Activated T-helper 1 cell treated with anti-CD3 and anti-CD28 coated beads, Interleukin-12 subunit alpha, Interleukin-12 subunit beta, Interleukin-2, Interleukin-4 antibody, amounts not matched to agents 30 ng/mL and 10 ng/mL and 1 ng/mL, durations not matched to agents 14 hours and 24 hours and 36 hours (primary cell): Measurements from ENCODE around the gene STARD13. TPM values are rescaled to one million over a fixed set of nuclear protein-coding genes. Genes with fewer than 3 reads are reported as not detected.

ENCODE experiments used
- DNase-seq: peaks from one replicate; pipeline ENCODE4 v3.0.0; 2021; ENCODE audit warnings: low spot score
- H3K27ac Mint-ChIP-seq: one replicate; pipeline ENCODE4 v1.8.0; 2021; ENCODE audit warnings: mild to moderate bottlenecking, mixed read lengths
- H3K27me3 Mint-ChIP-seq: one replicate; pipeline ENCODE4 v1.8.0; 2022; ENCODE audit warnings: mild to moderate bottlenecking, moderate library complexity, mixed read lengths; ENCODE audit not compliant: insufficient read depth
- H3K36me3 Mint-ChIP-seq: one replicate; pipeline ENCODE4 v1.8.0; 2021; ENCODE audit warnings: low read depth, mixed read lengths
- H3K4me1 Mint-ChIP-seq: one replicate; pipeline ENCODE4 v1.8.0; 2021; ENCODE audit warnings: low read depth, mixed read lengths
- H3K4me3 Mint-ChIP-seq: one replicate; pipeline ENCODE4 v1.8.0; 2021; ENCODE audit warnings: mild to moderate bottlenecking, moderate library complexity, mixed read lengths
- H3K9me3 Mint-ChIP-seq: one replicate; pipeline ENCODE4 v1.8.0; 2021; ENCODE audit warnings: mixed read lengths
- intact Hi-C: fragments of 100-400 bp; cut with micrococcal nuclease; formaldehyde crosslinking; loops from one replicate; pipeline ENCODE4 v1.15.1; 2024
- total RNA-seq: library from RNA; stranded (reverse); gene quantifications from 2 replicates; pipeline ENCODE4 v1.2.3, GENCODE V29; 2022

The STARD13 gene
- total RNA-seq, 1 donor from 2014 or later: 6.9 TPM

- intact Hi-C loops: no loop called here
- no peak overlapping the region for H3K4me3 Mint-ChIP-seq
- H3K9me3 Mint-ChIP-seq: no peaks in the 10 kb centered on the region
- H3K27me3 Mint-ChIP-seq: no peaks in the 10 kb centered on the region
- H3K36me3 Mint-ChIP-seq: peaks cover 3% of the 10 kb centered on the region
- DNase-seq: no peak
- no peak overlapping the region for H3K27ac Mint-ChIP-seq
- H3K4me1 Mint-ChIP-seq: no peaks in the 10 kb centered on the region
Observed at GRCh38 chr13:33114146-33114545, 171.4 kb downstream of the STARD13 start.

- Mint-ChIP-seq H3K4me3 (no peak overlapping the region), H3K27me3 (peaks cover 1% of the 10 kb centered on the region), H3K27ac (no peak overlapping the region), H3K4me1 (no peaks in the 10 kb centered on the region), H3K36me3 (peaks cover 3% of the 10 kb centered on the region), H3K9me3 (no peaks in the 10 kb centered on the region)
- DNase-seq: no peak
- intact Hi-C loops: no loop called here
Observed at GRCh38 chr13:33112766-33113165, 172.8 kb downstream of the STARD13 start.

- Mint-ChIP-seq H3K4me3 (no peak overlapping the region), H3K4me1 (no peaks in the 10 kb centered on the region), H3K36me3 (peaks cover 5% of the 10 kb centered on the region), H3K27ac (no peak overlapping the region), H3K9me3 (no peaks in the 10 kb centered on the region), H3K27me3 (peaks cover 1% of the 10 kb centered on the region)
- intact Hi-C loops: no loop called here
- DNase-seq: no peak
Observed at GRCh38 chr13:33111414-33112110, 174.0 kb downstream of the STARD13 start.

GRCh38 chr13:33110713-33111413 lies 174.7 kb downstream of the STARD13 start:
- Mint-ChIP-seq H3K36me3 (peaks cover 2% of the 10 kb centered on the region), H3K4me3 (no peak overlapping the region), H3K27me3 (peaks cover 1% of the 10 kb centered on the region), H3K4me1 (no peaks in the 10 kb centered on the region), H3K27ac (no peak overlapping the region), H3K9me3 (no peaks in the 10 kb centered on the region)
- DNase-seq: no peak
- intact Hi-C loops: no loop called here

GRCh38 chr13:33110386-33110712 lies 175.2 kb downstream of the STARD13 start:
- no peak overlapping the region for H3K4me3 Mint-ChIP-seq
- peaks cover 1% of the 10 kb centered on the region for H3K27me3 Mint-ChIP-seq
- no peak overlapping the region for H3K27ac Mint-ChIP-seq
- no peak for DNase-seq
- H3K9me3 Mint-ChIP-seq: no peaks in the 10 kb centered on the region
- peaks cover 4% of the 10 kb centered on the region for H3K36me3 Mint-ChIP-seq
- intact Hi-C loops: no loop called here
- H3K4me1 Mint-ChIP-seq: no peaks in the 10 kb centered on the region

- H3K27me3 Mint-ChIP-seq: peaks cover 1% of the 10 kb centered on the region
- intact Hi-C loops: no loop called here
- H3K4me3 Mint-ChIP-seq: no peak overlapping the region
- H3K4me1 Mint-ChIP-seq: no peaks in the 10 kb centered on the region
- peaks cover 5% of the 10 kb centered on the region for H3K36me3 Mint-ChIP-seq
- H3K9me3 Mint-ChIP-seq: no peaks in the 10 kb centered on the region
- DNase-seq: no peak
- no peak overlapping the region for H3K27ac Mint-ChIP-seq
Observed at GRCh38 chr13:33109801-33110200, 175.8 kb downstream of the STARD13 start.

DNA sequence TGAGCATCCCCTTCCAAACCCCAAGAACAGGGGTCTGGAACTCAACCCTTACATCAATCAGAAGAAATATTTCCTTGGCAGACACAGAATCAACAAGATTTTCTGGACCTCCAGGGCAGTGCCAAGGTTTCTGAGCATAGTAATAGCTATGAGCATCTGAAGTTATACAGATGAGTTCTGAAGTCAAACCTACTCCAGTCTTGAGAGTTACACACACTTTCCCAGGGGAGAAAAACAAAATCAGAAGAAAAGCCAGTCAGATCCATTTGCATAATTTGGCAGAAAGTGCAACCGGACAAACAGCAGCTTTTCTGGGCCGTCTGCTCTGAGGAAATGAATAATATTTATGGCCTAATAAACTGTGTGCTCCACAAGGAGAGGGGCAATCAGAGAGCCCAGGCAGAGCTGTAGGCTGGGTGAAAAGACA lies 176.3 kb downstream of the STARD13 start:
- no peak overlapping the region for H3K27ac Mint-ChIP-seq
- intact Hi-C loops: no loop called here
- no peaks in the 10 kb centered on the region for H3K4me1 Mint-ChIP-seq
- no peaks in the 10 kb centered on the region for H3K9me3 Mint-ChIP-seq
- peaks cover 5% of the 10 kb centered on the region for H3K36me3 Mint-ChIP-seq
- peaks cover 1% of the 10 kb centered on the region for H3K27me3 Mint-ChIP-seq
- no peak overlapping the region for H3K4me3 Mint-ChIP-seq
- DNase-seq: no peak

DNA sequence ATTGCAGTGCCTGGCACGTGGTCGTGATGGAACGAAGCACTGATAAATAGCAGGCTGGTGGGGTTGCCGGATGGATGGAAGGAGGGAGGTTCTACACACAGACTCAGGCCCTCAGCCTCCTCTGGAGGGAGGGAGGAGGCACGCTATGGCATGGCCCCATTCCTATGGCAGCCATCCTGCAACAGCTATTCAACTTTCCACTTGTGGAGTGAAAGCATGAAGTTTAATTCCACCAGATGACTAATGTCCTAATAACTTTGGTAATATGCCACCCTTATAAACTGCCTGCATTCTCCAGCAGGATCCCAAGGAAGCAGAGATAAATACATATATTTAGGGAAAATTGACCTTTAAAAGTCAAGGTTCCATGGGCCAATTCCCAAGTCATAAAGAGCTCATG lies 176.9 kb downstream of the STARD13 start:
- no peaks in the 10 kb centered on the region for H3K4me1 Mint-ChIP-seq
- peaks cover 5% of the 10 kb centered on the region for H3K36me3 Mint-ChIP-seq
- H3K27me3 Mint-ChIP-seq: peaks cover 1% of the 10 kb centered on the region
- H3K9me3 Mint-ChIP-seq: no peaks in the 10 kb centered on the region
- H3K27ac Mint-ChIP-seq: no peak overlapping the region
- no peak for DNase-seq
- H3K4me3 Mint-ChIP-seq: no peak overlapping the region
- intact Hi-C loops: no loop called here

- Mint-ChIP-seq H3K27ac (no peak overlapping the region), H3K27me3 (peaks cover 1% of the 10 kb centered on the region)
- intact Hi-C loops: no loop called here
Observed at GRCh38 chr13:33107361-33107760, 178.2 kb downstream of the STARD13 start.

GRCh38 chr13:33106656-33107360 lies 178.7 kb downstream of the STARD13 start:
- Mint-ChIP-seq H3K27me3 (peaks cover 1% of the 10 kb centered on the region), H3K4me3 (no peak overlapping the region), H3K27ac (no peak overlapping the region), H3K36me3 (peaks cover 5% of the 10 kb centered on the region), H3K4me1 (no peaks in the 10 kb centered on the region), H3K9me3 (no peaks in the 10 kb centered on the region)
- no peak for DNase-seq
- intact Hi-C loops: no loop called here

More at GRCh38 chr13:33107361-33107760, 178.2 kb downstream of the STARD13 start:
- no peak for DNase-seq
- Mint-ChIP-seq H3K4me1 (no peaks in the 10 kb centered on the region), H3K9me3 (no peaks in the 10 kb centered on the region), H3K4me3 (no peak overlapping the region), H3K36me3 (peaks cover 5% of the 10 kb centered on the region)

- H3K4me1 Mint-ChIP-seq: no peaks in the 10 kb centered on the region
- H3K9me3 Mint-ChIP-seq: no peaks in the 10 kb centered on the region
- peaks cover 6% of the 10 kb centered on the region for H3K36me3 Mint-ChIP-seq
- H3K27me3 Mint-ChIP-seq: peaks cover 1% of the 10 kb centered on the region
- DNase-seq: no peak
- no peak overlapping the region for H3K27ac Mint-ChIP-seq
- intact Hi-C loops: no loop called here
- H3K4me3 Mint-ChIP-seq: no peak overlapping the region
Observed at GRCh38 chr13:33105387-33106005, 180.1 kb downstream of the STARD13 start.

DNA sequence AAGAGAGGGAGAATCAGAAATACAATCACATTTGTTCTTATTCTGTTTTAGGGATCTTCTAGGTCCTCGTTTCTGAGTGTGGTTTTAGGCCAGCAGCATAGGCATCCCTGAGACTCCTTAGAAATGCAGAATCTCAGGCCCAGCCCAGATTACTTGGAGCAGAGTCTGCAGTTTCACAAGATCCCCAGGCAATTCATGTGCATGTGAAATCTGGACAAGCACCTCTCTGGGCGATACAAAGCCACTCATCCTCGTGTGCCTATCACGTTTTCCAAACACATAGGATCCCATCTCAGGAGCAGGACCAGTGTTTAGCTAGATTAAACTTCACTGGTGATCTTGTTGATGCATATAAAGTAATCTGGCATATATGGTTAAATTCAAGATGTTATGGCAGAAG lies 182.1 kb downstream of the STARD13 start:
- H3K9me3 Mint-ChIP-seq: peaks cover under 1% of the 10 kb centered on the region
- intact Hi-C loops: no loop called here
- no peak overlapping the region for H3K4me3 Mint-ChIP-seq
- H3K27ac Mint-ChIP-seq: no peak overlapping the region
- DNase-seq: no peak
- peaks cover 1% of the 10 kb centered on the region for H3K27me3 Mint-ChIP-seq
- peaks cover 6% of the 10 kb centered on the region for H3K36me3 Mint-ChIP-seq
- no peaks in the 10 kb centered on the region for H3K4me1 Mint-ChIP-seq

DNA sequence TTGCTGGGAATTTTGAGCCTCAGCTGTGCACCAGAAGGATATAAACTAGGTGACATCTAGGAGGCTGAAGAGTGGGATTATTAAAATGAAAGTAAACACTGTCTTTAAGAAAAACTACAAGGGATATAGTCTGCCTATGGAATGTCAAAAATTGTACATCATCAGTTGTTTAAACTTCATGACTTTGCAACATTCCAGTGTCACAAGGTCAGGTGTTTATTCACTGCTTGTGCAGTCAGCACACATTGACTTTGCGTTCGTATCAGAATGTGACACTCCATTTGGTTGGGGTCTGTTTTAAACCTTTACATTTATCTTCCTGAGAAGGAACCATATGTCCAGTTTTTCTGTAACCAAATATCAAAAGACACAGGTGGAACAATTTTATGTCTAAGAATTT lies 183.7 kb downstream of the STARD13 start:
- DNase-seq: no peak
- H3K27me3 Mint-ChIP-seq: no peaks in the 10 kb centered on the region
- peaks cover 12% of the 10 kb centered on the region for H3K9me3 Mint-ChIP-seq
- H3K4me3 Mint-ChIP-seq: no peak overlapping the region
- no peak overlapping the region for H3K27ac Mint-ChIP-seq
- intact Hi-C loops: no loop called here
- peaks cover 4% of the 10 kb centered on the region for H3K36me3 Mint-ChIP-seq
- H3K4me1 Mint-ChIP-seq: no peaks in the 10 kb centered on the region
